ENCODE data around the gene DNAJB14. TPM values are rescaled to one million over a fixed set of nuclear protein-coding genes. Genes with fewer than 3 reads are reported as not detected.

The DNAJB14 gene
- polyA plus RNA-seq, 1 of the 3 experiments (the other 2 are of a cell fraction): 23.8 TPM

DNA sequence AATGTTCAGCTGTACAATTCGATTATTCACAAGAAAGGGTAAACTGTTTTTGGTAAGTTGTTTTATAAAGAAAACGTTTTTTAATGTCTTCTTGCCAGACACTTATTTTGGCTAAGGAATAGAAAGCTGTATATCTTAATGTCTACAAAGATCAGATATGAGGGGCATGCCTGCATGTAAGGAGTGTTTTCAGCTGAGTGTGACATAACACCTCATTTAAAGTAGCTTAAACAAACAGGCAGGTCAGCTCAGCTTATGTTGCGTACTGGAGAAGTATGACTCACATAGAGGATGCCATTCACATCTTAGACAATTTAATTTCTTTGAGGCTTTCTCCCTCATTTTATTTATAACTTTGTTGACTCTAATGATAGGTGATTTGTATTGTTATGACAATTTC is 82.6 kb downstream of the DNAJB14 start:
- DNase-seq: no peak
- no peaks in the 10 kb centered on the region for H4K20me1 ChIP-seq (ENCODE audit: insufficient read depth)
- no peaks in the 10 kb centered on the region for H3K36me3 ChIP-seq (replicated peaks in 1 of 2; ENCODE audit: control insufficient read depth in 1 of 2, insufficient read depth in 2 of 2, low read length in 1 of 2)
- 47% methylated on average over 3 of the region's 3 CpGs for WGBS (ENCODE audit: low lambda C conversion rate)
- no peaks in the 10 kb centered on the region; a peak in 2 of 4 replicates for H3K4me1 ChIP-seq (ENCODE audit: control insufficient read depth in 1 of 2, insufficient read depth in 2 of 2, low read depth in 1 of 2, low read length in 1 of 2)
- no peaks in the 10 kb centered on the region for H3K9me3 ChIP-seq
- CTCF ChIA-PET: no interaction called here
- no peak overlapping the region for H3K4me3 ChIP-seq (ENCODE audit: low read depth in 2 of 2, low read length in 1 of 2)
- no peak for TF ChIP-seq USF2 (IDR thresholded peaks at IDR 0.05; ENCODE audit: borderline replicate concordance, low read depth, low read length)
- TF ChIP-seq JUND (IDR thresholded peaks at IDR 0.05): no peak
- no peak for TF ChIP-seq NFIC (IDR thresholded peaks at IDR 0.05; ENCODE audit: borderline replicate concordance)
- no peak for TF ChIP-seq USF1 (IDR thresholded peaks at IDR 0.05; ENCODE audit: borderline replicate concordance, low read depth)
- TF ChIP-seq YY1 (IDR thresholded peaks at IDR 0.05; ENCODE audit: low read depth): no peak
- TF ChIP-seq FOXM1 (IDR thresholded peaks at IDR 0.05; ENCODE audit: low read depth): no peak
- TF ChIP-seq RAD21 (IDR thresholded peaks at IDR 0.05; ENCODE audit: low read length): no peak
- TF ChIP-seq, protein P1, sequence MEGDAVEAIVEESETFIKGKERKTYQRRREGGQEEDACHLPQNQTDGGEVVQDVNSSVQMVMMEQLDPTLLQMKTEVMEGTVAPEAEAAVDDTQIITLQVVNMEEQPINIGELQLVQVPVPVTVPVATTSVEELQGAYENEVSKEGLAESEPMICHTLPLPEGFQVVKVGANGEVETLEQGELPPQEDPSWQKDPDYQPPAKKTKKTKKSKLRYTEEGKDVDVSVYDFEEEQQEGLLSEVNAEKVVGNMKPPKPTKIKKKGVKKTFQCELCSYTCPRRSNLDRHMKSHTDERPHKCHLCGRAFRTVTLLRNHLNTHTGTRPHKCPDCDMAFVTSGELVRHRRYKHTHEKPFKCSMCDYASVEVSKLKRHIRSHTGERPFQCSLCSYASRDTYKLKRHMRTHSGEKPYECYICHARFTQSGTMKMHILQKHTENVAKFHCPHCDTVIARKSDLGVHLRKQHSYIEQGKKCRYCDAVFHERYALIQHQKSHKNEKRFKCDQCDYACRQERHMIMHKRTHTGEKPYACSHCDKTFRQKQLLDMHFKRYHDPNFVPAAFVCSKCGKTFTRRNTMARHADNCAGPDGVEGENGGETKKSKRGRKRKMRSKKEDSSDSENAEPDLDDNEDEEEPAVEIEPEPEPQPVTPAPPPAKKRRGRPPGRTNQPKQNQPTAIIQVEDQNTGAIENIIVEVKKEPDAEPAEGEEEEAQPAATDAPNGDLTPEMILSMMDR (IDR thresholded peaks at IDR 0.05): no peak
- no peak for TF ChIP-seq ELF1 (IDR thresholded peaks at IDR 0.05)
- no peak for TF ChIP-seq RXRA (IDR thresholded peaks at IDR 0.05; ENCODE audit: borderline replicate concordance, low read depth)
- TF ChIP-seq RFX5 (IDR thresholded peaks at IDR 0.05; ENCODE audit: low read length): no peak
- no peak for TF ChIP-seq TCF12 (IDR thresholded peaks at IDR 0.05)
- no peak for TF ChIP-seq GABPA (IDR thresholded peaks at IDR 0.05; ENCODE audit: low read depth)
- H2AFZ ChIP-seq (ENCODE audit: low read depth): no peak overlapping the region
- H3K4me2 ChIP-seq: no peak overlapping the region
- POLR2A ChIA-PET: no interaction called here
- H3K27ac ChIP-seq (ENCODE audit: low read depth in 2 of 2, low read length in 1 of 2): no peak overlapping the region
- no peak overlapping the region for H3K9ac ChIP-seq
- no peaks in the 10 kb centered on the region for H3K27me3 ChIP-seq (ENCODE audit: insufficient read depth)
- H3F3A ChIP-seq (replicated peaks; ENCODE audit: insufficient read depth): no peaks in the 10 kb centered on the region
- no peaks in the 10 kb centered on the region for H3K9me2 ChIP-seq
- no peaks in the 10 kb centered on the region for H3K79me2 ChIP-seq (ENCODE audit: insufficient read depth)

DNA sequence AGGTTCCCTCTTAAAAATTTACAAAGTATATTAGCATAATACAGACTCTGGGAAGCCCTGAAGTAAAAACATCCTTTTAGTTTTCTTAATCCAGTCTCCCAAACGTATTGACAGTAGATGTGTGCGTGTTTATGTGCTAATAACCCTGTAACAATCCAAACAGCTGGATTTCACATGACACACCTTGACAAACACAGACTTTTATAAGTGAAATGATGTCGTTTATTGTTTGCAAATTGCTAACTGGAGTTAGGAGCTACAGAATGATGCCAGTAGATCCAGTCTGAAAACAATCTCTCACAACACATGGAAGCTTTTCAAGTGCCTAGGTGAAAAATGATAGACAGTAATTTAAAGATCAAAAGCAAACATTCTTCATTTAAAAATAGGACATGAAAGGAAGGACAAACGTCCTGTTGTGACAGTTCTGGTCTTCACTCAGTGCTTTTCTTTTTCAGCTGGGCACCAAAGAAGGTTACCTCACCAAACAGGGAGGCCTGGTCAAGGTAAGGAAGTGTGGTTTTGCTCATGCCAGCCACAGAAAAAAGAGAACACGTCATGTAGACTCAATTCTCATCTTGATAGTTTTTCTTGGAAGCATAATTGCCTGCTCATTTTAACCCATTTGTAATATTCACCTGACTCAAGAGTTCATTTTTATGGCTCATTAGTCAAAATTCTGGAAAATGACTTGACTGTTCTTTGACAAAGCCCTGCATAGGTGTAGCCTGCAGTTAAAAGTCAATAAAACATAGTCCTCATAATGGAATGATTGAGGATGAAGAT is 85.1 kb downstream of the DNAJB14 start:
- Histone ChIP-seq H3F3A (replicated peaks; ENCODE audit: insufficient read depth) (no peaks in the 10 kb centered on the region), H3K79me2 (ENCODE audit: insufficient read depth) (no peaks in the 10 kb centered on the region), H3K27me3 (ENCODE audit: insufficient read depth) (no peaks in the 10 kb centered on the region), H3K9me2 (no peaks in the 10 kb centered on the region), H3K4me1 (ENCODE audit: control insufficient read depth in 1 of 2, insufficient read depth in 2 of 2, low read depth in 1 of 2, low read length in 1 of 2) (no peaks in the 10 kb centered on the region), H3K9me3 (no peaks in the 10 kb centered on the region), H3K4me3 (ENCODE audit: low read depth in 2 of 2, low read length in 1 of 2) (no peak overlapping the region), H3K9ac (no peak overlapping the region), H3K4me2 (no peak overlapping the region), H3K27ac (ENCODE audit: low read depth in 2 of 2, low read length in 1 of 2) (no peak overlapping the region), H2AFZ (ENCODE audit: low read depth) (no peak overlapping the region), H3K36me3 (replicated peaks in 1 of 2; ENCODE audit: control insufficient read depth in 1 of 2, insufficient read depth in 2 of 2, low read length in 1 of 2) (no peaks in the 10 kb centered on the region), H4K20me1 (ENCODE audit: insufficient read depth) (no peaks in the 10 kb centered on the region)
- ChIA-PET CTCF (interaction anchor here (0.6 to 1.5 kb wide), 2 partner anchors 50 to 1167 kb away, joined by 3 to 4 read pairs; no protein-coding TSS in a partner anchor), POLR2A (no interaction called here)
- no peak for DNase-seq
- 22% methylated on average over 5 of the region's 5 CpGs for WGBS (ENCODE audit: low lambda C conversion rate)
- TF ChIP-seq SIN3A (IDR thresholded peaks at IDR 0.05; ENCODE audit: borderline replicate concordance, low read depth, low read length) (no peak), REST (IDR thresholded peaks at IDR 0.05; ENCODE audit: low read depth, low read length) (no peak), SMC3 (IDR thresholded peaks at IDR 0.05; ENCODE audit: low read depth, low read length) (no peak), CHD2 (IDR thresholded peaks at IDR 0.05; ENCODE audit: low read length, partially characterized antibody) (no peak), EZH2phosphoT487 (IDR thresholded peaks at IDR 0.05; ENCODE audit: borderline replicate concordance, low read depth) (no peak)

Measured in SK-N-SH (cell line).